ENCODE results near the gene ATG10.
"Not testable (repeated sequence)": the region's sequence is repeated elsewhere in the genome, so short reads cannot be mapped to it uniquely, and the experiment has no call there.

ATG10 gene

DNA sequence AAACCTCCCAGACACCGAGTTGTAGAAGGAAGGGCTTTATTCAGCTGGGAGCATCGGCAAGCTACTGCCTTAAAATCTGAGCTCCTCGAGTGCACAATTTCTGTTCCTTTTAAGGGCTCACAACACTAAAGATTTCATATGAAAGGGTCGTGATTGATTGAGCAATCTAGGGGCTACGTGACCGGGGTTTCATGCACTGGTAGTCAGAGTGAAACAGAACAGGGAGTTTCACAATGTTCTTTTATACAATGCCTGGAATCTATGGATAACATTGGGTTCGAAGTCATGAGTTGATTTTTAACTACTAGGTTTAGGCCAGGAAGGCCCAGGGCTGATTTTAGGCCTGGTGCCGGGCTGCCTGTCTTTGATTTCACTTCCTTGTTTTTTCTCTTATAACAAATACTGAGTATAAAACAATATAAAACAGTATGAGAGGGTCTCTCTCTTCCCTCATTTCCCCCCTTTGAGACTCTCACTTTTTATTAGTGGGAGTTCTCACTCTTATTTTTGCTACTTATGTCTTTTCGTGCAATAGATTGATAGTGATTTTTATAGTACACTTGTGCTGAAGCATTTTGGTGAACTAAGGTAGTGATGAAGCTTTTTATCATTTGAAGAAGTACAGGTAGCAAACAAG lies 295.6 kb downstream of the ATG10 start:
- DNase-seq (ENCODE audit: insufficient read length, low spot score); FAIRE-seq: not testable (repeated sequence)

DNA sequence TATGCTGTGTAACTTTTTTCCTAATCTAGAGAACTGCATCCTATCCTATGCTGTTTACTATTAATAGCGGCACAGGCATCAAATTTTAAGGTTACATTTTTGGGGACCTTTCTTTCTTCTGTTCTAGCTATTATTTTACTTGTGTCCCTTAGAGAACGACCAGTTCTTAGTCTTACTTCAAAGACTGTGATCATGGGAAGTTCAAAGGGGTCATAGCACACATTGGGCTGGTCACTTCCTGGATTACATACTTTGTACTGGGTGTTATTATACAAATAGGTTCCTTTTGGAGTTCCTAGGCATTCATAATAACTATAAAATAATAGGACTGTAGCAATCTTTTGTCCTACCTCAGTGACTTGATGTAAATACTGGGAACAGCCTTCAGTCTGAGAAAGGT lies 297.5 kb downstream of the ATG10 start:
- FAIRE-seq; DNase-seq (ENCODE audit: insufficient read length, low spot score): not testable (repeated sequence)

DNA sequence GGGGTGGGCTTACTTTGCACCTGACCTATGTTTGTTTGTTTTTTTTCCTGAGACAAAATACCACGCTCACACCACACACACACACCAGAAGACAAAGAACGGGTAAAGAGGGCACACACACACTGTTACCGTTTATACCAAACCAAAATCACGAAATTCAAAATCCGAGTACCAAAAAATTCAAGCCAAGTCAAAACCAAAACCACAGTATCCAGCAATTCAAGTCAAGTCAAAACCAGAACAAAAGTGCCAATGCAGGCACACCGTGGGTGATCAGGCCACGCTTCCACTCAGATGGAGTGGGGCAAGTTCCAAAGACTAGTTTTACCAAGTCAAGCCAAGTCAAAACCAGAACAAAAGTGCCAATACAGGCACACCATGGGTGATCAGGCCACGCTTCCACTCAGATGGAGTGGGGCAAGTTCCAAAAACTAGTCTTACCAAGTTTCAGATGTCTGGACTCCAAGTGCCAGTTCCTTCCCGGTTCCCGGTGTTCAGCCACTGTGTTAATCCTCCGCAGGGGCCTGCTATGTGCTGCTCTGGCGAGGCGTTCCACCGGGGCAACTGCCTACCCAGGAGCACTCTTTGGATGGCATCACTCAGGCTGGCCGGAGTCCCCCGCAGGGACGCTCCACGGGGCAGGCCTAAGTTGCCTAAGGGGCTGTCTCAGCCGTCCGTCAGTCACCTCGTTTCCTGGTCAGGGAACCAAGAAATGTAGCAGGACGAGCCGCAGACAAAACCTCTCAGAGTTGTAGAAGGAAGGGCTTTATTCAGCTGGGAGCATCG lies 300.9 kb downstream of the ATG10 start:
- not testable (repeated sequence) for DNase-seq (ENCODE audit: insufficient read length, low spot score); FAIRE-seq

DNA sequence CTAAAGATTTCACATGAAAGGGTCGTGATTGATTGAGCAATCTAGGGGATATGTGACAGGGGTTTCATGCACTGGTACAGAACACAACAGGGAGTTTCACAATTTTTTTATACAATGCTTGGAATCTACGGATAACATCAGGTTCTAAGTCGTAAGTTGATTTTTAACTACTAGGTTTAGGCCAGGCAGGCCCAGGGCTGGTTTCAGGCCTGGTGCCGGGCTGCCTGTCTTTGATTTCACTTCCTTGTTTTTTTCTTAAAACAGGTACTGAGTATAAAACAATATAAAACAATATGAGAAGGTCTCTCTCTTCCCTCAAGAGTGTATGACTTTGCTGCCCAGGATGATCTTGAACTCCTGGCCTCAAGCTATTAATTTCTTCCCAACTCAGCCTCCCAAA lies 301.6 kb downstream of the ATG10 start:
- not testable (repeated sequence) for FAIRE-seq; DNase-seq (ENCODE audit: insufficient read length, low spot score)

DNA sequence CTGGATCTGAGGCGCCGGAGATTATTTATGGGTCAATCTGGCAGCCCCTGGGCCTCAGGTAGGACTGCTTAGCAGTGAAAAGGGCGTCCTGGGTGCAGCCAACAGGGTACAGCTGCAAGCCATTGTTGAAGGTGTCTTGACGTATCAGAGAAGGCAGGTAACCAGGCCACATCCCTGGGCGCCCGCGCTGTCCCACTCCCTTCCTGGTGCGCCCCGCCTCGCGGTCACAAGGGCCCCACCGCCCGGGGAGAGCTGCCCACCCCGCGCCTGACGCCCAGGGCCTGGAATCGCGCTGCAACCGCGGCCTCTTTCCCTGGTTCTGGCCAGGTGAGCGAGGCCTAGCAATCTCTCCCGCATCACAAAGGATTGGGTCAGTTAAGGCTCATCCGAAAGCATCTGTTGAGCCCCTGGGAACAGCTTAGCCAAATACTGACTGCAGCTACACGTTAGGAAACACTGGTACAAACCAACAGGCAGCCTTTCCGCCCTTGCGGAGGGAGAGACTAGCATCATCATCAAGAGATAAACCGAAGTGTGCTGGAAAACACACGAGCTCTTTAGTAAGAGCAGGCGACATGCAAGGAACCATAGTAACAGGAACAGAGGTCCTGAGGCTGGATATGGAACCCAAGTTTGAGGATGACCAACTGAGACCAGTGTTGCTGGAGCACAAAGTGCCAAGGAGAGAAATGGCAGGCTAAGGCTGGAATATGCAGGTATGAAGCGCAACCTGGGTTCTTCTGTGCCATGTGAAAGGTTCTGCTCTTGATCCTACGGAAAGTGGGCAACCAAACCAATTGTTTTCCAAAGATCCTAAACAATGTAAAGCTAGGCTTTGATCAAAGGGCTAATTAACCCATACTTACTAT lies 302.8 kb downstream of the ATG10 start:
- DNase-seq (ENCODE audit: insufficient read length, low spot score) (no peak), FAIRE-seq (no peak)

DNA sequence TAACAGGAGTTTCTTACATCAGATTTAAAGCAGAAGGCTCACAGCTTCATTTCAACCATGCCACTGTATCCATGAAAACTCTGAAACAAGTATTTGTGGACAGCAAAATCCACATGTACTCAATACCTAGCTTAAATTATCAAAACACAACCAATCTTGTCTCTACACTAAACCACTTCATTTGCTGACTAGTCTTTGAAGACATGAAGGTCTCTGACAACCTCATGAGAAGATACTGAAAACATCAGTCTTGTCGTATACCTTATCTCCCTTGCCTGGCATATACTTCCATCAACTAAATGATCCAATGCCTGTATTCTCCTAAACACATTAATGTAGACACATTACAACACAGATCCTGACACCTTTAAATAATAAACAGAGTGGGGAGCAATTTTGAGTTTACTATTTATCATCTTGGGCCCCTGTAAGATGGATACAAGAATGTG lies 303.4 kb downstream of the ATG10 start:
- FAIRE-seq = no peak
- DNase-seq (ENCODE audit: insufficient read length, low spot score) = no peak

DNA sequence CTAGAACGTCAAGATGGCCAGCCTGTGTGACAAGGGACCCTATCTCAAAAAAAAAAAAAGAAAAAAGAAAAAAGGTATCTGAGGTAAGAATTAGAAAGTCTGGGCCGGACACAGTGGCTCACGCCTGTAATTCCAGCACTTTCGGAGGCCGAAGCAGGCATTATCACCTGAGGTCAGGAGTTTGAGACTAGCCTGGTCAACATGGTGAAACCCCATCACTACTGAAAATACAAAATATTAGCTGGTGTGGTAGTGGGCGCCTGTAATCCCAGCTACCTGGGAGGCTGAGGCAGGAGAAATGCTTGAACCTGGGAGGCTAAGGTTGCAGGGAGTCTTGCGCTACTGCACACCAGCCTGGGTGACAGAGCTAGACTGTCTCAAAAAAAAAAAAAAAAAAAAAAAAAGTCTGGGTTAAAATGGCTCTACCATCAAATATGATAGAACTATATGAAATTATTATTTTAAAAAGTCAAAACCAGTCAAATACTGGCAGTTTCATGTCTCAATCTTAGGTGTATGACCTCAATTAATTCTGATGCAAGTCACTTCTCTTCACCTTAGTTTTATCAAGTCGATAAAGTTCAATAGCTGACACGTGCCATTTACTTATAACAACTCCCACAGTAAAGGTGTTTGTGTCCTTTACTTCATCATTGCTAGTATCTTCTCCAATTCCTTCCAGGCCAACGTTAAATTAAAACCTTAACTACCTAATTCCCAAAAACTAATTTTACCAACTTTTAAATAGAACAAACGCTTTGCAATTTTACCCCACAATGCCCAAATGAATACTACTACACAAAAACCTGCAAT lies 305.2 kb downstream of the ATG10 start:
- no peak for DNase-seq (ENCODE audit: insufficient read length, low spot score)
- FAIRE-seq = no peak

DNA sequence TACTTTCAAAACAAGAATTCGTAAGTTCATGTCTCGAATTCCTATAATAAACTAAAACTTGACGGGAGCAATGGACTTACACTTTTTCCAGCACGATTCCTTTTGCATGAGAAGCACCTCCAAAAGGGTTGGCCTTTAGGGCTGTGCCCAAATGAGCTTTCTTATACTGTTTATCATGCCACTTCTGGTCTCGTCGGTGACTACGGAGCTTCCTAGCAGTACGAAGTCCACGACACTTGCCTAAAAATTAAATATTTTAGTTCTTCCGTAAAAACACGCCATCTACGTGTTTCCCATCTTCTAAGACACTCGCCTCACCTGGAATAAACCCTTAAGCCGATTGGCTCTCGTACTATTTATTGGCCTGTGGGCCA lies 305.8 kb downstream of the ATG10 start:
- FAIRE-seq = no peak
- no peak for DNase-seq (ENCODE audit: insufficient read length, low spot score)

DNA sequence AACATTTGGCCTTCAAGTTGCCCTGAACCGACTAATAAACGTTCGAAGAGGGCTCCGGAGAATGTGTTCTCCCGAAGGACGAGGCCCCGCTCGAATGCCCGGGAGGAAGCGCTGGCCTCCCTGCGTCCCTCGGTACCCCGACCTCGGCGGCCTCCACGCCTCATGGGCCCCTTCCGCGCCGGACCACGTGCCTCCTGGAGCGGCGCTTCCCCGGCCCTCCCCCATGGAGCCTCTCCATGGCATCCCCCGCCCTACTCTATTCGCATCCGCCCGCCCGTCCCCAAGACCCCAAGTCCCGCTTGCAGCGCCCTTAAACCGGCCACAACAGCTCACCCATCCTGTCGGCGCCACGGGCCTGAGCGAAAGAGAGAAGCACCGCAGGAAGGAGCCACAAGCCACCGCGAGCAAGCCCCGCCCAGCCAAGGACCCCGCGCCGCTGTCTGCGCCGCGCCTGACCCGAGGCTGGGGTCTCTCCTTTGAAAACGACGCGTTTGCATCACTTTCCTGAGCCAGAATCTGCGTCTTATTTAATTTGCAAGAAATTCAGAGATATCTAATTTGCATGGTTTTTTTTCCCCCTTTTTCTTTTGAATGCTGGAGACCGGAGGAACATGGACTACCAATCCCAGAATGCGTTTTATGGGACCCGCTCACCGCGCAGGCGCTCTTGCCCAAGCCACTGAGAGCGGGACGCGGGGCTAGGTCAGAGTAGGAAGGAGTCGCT lies 306.3 kb downstream of the ATG10 start, which contains the start of gene RPS23:
Gene RPS23 (minus strand): TSS at position 368 of the 724 bp plus-strand sequence. CDS start 31 bp downstream, at position 337.
- FAIRE-seq = no peak
- peak; percentile 88 for DNase-seq (ENCODE audit: insufficient read length, low spot score)

DNA sequence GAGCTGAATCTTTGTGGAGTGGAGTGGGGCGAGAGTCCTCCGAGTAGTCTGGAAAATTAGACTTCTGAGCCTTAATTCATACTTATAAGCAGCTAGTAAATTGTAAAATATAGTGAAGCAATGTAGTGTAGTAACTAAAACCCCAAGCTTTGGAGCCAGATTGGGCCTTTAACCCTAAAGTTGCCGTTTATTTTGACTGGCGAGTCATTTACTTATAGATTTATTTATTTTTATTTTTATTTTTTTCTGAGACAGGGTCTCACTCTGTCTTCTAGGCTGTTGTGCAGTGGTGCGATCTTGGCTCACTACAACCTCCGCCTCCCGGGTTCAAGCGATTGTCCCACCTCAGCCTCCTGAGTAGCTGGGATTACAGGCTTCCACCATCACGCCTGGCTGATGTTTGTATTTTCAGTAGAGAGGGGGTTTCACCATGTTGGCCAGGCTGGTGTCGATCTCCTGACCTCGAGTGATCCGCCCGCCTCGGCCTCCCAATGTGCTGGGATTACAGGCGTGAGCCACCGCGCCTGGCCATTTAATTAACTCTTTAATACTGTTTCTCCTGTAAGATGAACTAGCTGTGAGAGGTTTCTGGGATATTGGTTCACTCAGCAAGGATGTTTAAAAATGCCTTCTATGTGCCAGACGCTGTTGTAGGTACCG lies 307.0 kb downstream of the ATG10 start:
- DNase-seq (ENCODE audit: insufficient read length, low spot score) = no peak
- no peak for FAIRE-seq

DNA sequence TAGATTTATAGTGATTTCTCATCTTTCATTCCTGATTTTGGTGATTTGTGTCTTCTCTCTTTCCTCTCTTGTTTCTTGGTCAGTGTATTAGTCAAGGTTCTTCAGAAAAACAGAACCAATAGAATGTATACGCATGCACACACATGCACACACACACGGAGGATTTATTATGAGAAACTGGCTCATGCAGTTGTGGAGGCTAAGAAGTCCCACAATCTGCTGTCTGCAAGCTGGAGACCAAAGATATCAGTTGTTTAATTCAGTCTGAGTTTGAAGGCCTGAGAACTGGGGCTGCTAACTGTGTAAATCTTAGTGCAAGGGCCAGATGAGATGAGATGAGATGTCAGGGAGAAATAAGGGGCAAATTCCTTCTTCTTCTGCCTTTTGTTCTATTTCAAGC lies 312.1 kb downstream of the ATG10 start:
- no peak for DNase-seq (ENCODE audit: insufficient read length, low spot score)
- no peak for FAIRE-seq

DNA sequence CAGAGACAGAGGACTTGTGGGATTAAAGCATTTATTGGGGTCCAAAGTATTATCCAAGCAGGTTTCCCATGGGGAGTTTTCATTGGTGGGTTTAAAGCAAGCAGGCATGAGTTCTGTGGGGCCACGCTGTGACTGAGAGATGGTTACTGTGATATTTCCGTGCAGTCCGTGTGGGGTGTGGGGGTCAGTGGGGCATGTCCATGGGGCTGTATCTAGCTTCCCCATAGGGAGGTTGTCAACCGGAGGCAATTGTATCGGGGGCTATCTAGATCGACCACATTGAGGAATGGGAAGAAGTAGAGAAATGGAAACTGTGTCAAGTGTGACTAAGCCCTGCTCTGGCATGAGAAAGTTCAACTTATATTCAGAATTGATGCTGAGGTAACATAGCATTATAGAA lies 313.4 kb downstream of the ATG10 start:
- FAIRE-seq (no peak), DNase-seq (ENCODE audit: insufficient read length, low spot score) (no peak)

DNA sequence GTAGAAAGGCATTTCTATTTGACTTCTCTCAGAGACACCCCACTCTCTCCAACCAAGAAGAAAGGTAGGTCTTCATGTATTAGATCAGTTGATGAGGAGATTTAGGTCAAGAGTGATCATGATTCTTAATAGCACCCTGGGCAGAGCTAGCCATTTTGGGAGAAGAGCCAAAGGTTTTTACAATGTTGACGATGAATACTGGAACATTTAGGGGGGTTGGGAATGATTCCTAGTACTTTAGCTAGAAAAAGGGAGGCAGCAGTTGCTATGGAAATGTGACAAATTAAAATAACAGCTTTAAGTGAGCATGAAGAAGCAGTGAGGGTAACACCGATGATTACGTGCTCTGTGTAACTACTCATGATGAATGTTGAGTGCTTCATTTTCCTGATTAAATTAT lies 315.8 kb downstream of the ATG10 start:
- no peak for DNase-seq (ENCODE audit: insufficient read length, low spot score)

DNA sequence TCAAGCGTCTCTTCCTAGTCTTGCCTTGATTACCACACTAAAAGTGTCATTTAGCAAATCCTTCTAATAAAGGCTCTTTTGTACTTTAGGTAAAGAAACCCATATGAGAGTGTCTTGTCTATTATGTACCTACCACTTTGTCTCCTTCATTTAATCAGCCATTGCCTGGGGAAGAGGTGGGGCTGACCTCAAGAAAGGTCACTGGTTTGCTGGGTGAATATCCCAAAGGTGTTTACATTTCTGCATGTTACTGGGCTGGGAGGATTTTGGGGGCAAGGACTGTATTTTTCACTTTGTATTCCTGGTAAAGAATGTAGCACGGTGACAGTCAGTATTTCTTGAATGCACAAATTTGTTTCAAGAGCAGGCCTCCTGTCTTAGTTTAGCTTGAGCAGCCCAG lies 318.2 kb downstream of the ATG10 start:
- FAIRE-seq = no peak
- DNase-seq (ENCODE audit: insufficient read length, low spot score) = no peak

More for the DNA sequence above, 315.8 kb downstream of the ATG10 start:
- no peak for FAIRE-seq

DNA sequence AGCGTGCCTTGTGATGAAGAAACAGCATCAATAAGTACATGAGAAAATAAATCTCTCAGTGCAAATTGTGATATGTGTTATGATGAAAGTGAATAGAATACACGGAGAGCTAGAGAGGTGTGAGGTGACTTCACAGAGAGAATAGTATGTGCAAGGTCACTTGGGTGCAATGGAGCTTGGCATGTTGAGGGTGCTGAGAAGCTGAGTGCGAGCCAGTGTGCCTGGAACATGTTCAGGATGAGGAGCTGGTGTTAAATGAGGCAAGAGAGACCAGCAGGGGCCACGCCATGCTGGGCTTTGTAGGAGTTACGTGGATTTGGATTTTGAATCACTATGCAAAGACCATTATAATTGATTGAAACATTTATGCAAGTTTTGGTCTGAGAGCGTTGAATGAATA lies 319.1 kb downstream of the ATG10 start:
- DNase-seq (ENCODE audit: insufficient read length, low spot score) = no peak
- no peak for FAIRE-seq

DNA sequence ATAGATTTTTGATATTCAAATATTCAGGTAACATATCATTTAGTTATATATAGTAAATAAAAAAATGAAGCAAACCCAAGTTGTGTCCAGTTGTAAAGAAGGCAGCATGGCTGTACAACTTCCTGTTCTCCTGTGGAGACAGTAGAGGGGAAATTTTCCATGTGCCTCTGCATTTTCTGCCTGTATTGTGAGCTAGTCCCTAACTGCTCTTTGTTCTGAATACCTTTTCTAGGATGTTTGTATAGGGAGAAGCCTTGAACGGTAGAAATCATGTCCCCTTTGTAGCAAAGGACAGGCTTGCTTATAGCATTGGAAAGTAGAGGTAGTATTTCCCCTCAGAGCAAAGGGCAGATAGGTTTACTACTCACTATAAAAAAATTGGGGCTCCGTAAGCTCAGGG lies 319.6 kb downstream of the ATG10 start:
- DNase-seq (ENCODE audit: insufficient read length, low spot score) (no peak), FAIRE-seq (no peak)

DNA sequence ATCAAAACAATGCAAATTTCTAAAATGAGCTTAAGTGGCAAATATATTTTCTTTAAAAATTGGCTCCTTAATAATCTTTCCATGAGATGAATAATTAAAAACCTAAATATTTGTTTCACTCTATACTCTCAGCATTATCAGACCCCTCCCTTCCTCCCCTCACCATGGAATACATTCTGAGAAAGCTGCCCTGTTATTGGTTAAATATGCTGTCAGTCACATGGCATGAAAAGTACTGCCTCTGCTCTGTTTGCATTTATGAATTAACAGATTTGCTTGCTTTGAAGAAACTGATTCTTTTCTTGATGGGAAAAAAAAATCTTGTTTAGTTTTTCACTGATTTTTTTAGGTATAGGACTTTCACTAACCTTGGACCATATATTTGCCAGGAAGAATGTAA lies 323.3 kb downstream of the ATG10 start:
- FAIRE-seq (no peak), DNase-seq (ENCODE audit: insufficient read length, low spot score) (no peak)

DNA sequence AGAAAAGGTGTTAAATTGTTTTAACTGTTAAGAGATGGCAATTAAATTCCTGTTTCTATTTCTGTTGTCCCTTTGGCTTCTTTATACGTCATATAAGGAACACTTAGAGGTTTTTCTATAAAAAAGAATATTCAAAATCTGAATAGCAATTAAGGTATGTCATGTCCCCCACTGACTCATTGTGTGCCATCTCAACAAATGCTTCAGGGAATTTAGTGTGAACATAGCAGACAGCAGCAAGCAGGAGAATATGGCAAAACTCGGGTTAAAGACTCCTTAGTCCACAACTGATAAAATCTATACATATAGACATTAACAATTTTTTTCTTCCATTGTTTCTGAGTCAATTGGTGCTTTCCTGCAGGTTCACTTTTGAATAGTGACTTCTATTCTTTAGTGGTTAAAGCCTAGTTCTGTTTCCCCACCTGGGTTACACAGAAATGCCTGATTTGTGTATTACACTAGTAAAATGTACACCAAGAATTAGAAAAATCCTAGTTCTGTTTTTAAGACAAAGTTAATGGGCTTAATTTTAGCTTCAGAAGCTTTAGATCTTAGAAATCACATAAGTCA lies 324.2 kb downstream of the ATG10 start:
- FAIRE-seq (no peak), DNase-seq (ENCODE audit: insufficient read length, low spot score) (no peak)

DNA sequence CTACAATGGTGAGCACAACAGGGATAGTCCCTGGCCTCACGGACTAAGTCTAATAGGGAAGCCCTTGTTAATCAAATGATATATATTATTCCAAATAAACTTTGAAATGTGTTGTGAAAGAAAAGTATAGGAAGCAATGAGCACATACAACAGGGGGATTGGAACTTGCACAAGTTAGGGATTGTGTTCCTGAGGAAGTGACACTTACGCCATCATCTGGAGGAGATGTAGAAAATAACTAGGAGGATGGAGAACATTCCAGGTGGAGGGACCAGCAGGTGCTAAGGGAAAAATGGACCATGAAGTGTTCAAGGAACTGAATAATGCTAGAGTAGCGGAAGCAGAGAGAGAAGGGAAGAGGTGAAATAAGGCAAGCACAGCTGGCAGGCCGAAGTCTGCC lies 325.1 kb downstream of the ATG10 start:
- FAIRE-seq = no peak
- no peak for DNase-seq (ENCODE audit: insufficient read length, low spot score)
